A549 (cell line): ENCODE measurements around the gene SLC45A3. TPM values are rescaled to one million over a fixed set of nuclear protein-coding genes. Genes with fewer than 3 reads are reported as not detected.

Source experiments
- ATAC-seq, 2 experiments: fragments of 200-7000 bp in 1 of 2; fragments of >200 bp in 1 of 2; cut with Nextera tagmentation in 1 of 2; cut with Tn5 transposase in 1 of 2; 3 replicates each; pipeline versions ENCODE4 v1.8.0 to v1.9.1; 2018 to 2020; ENCODE audit warnings: mild to moderate bottlenecking in 1 of 2, moderate library complexity in 1 of 2
- CTCF ChIA-PET: fragments of 300-600 bp; sonication (Branson Sonifier 250); formaldehyde crosslinking; extraction: SDS; loops from one replicate; lab custom pipeline; 2021; ENCODE audit warnings: antibody characterized with exemption, inconsistent platforms; lab: Yijun Ruan, JAX
- POLR2A ChIA-PET: fragments of 350-600 bp; formaldehyde crosslinking; extraction: SDS; loops from one replicate; lab custom pipeline; 2021; ENCODE audit warnings: antibody characterized with exemption, inconsistent platforms; lab: Yijun Ruan, JAX
- DNase-seq, 2 experiments: peaks; one replicate each; pipeline versions ENCODE4 v3.0.0 to v3.0.0-alpha.2; 2011 to 2016; ENCODE audit warnings: low read depth in 1 of 2, low spot score in 1 of 2
- FAIRE-seq: peaks from 2 replicates; lab custom pipeline; 2011; peaks lifted over from hg19 to GRCh38; lab: Jason Lieb, UNC
- H3K27ac ChIP-seq, 2 experiments: fragments of >200 bp; sonication (Bioruptor Twin); formaldehyde crosslinking; 3 replicates each; pipeline ENCODE4 v1.5.1; 2016 to 2017
- H3K4me1 ChIP-seq: fragments of >200 bp; sonication (Bioruptor Twin); formaldehyde crosslinking; 3 replicates; pipeline ENCODE4 v1.6.1; 2016
- H3K4me2 ChIP-seq: fragments of >200 bp; sonication (Bioruptor Twin); formaldehyde crosslinking; 3 replicates; pipeline ENCODE4 v1.6.1; 2016
- H3K4me3 ChIP-seq: fragments of >200 bp; sonication (Bioruptor Twin); formaldehyde crosslinking; 3 replicates; pipeline ENCODE4 v1.5.1; 2016
- H3K9me3 ChIP-seq: fragments of >200 bp; sonication (Bioruptor Twin); formaldehyde crosslinking; 3 replicates; pipeline ENCODE4 v1.6.1; 2016
- ATOH8 ChIP-seq: fragments of 250-450 bp; sonication (Bioruptor Pico); IDR thresholded peaks from 2 replicates; pipeline ENCODE4 v1.5.0; 2020; ENCODE audit warnings: low read depth, mild to moderate bottlenecking, moderate library complexity
- BHLHE40 ChIP-seq: IDR thresholded peaks from 2 replicates; pipeline ENCODE4 v1.6.1; 2012; ENCODE audit warnings: low read depth, low read length, inconsistent platforms
- CHD2 ChIP-seq: fragments of 150-350 bp; IDR thresholded peaks from 2 replicates; pipeline ENCODE4 v1.6.1; 2014; ENCODE audit warnings: low read length; ENCODE audit not compliant: partially characterized antibody
- CHD4 ChIP-seq: fragments of 200-600 bp; sonication (generic); IDR thresholded peaks from 2 replicates; pipeline ENCODE4 v1.6.1; 2016; ENCODE audit warnings: antibody characterized with exemption, mild to moderate bottlenecking, borderline replicate concordance
- E2F6 ChIP-seq: IDR thresholded peaks from 2 replicates; pipeline ENCODE4 v1.6.1; 2012; ENCODE audit warnings: low read depth, borderline replicate concordance
- EHMT2 ChIP-seq: fragments of 200-600 bp; sonication (generic); IDR thresholded peaks from 2 replicates; pipeline ENCODE4 v1.6.1; 2016; ENCODE audit warnings: antibody characterized with exemption, low read depth, mild to moderate bottlenecking, moderate library complexity
- ELK1 ChIP-seq: fragments of 150-350 bp; IDR thresholded peaks from 2 replicates; pipeline ENCODE4 v1.6.1; 2014; ENCODE audit warnings: low read depth, mild to moderate bottlenecking, low read length
- EP300 ChIP-seq, 2 experiments: fragments of >200 bp; sonication (Bioruptor Twin); formaldehyde crosslinking; IDR thresholded peaks; 2 replicates in 1 of 2; 3 replicates in 1 of 2; pipeline ENCODE4 v1.6.1; 2016 to 2017
- ESRRA ChIP-seq: fragments of 150-350 bp; IDR thresholded peaks from 2 replicates; pipeline ENCODE4 v1.6.1; 2014; ENCODE audit warnings: mild to moderate bottlenecking, low read length, borderline replicate concordance
- FOSB ChIP-seq: fragments of 250-450 bp; sonication (Bioruptor Pico); IDR thresholded peaks from 2 replicates; pipeline ENCODE4 v1.5.0; 2020; ENCODE audit warnings: mild to moderate bottlenecking, moderate library complexity
- GATA3 ChIP-seq: IDR thresholded peaks from 2 replicates; pipeline ENCODE4 v1.6.1; 2012; ENCODE audit warnings: borderline replicate concordance
- HEYL ChIP-seq: fragments of 250-450 bp; sonication (Bioruptor Pico); IDR thresholded peaks from 2 replicates; pipeline ENCODE4 v1.8.0; 2021; ENCODE audit warnings: mild to moderate bottlenecking, moderate library complexity
- HOXA7 ChIP-seq: fragments of 250-450 bp; sonication (Bioruptor Pico); IDR thresholded peaks from 2 replicates; pipeline ENCODE4 v1.5.0; 2020; ENCODE audit warnings: mild to moderate bottlenecking, moderate library complexity
- HOXB5 ChIP-seq: fragments of 250-450 bp; sonication (Bioruptor Pico); IDR thresholded peaks from 2 replicates; pipeline ENCODE4 v1.5.0; 2020; ENCODE audit warnings: mild to moderate bottlenecking, moderate library complexity
- JUN ChIP-seq, 2 experiments: fragments of >200 bp; sonication (Bioruptor Twin); formaldehyde crosslinking; IDR thresholded peaks; 2 replicates in 1 of 2; 3 replicates in 1 of 2; pipeline ENCODE4 v1.6.1; 2016 to 2017
- MAFK ChIP-seq: fragments of 450-650 bp; IDR thresholded peaks from 2 replicates; pipeline ENCODE4 v1.6.1; 2014; ENCODE audit not compliant: partially characterized antibody
- MAX ChIP-seq: IDR thresholded peaks from 2 replicates; pipeline ENCODE4 v1.6.1; 2012
- MAZ ChIP-seq: fragments of 150-350 bp; IDR thresholded peaks from 2 replicates; pipeline ENCODE4 v1.6.1; 2014; ENCODE audit warnings: antibody characterized with exemption, low read depth, low read length, borderline replicate concordance
- MYC ChIP-seq: IDR thresholded peaks from 2 replicates; pipeline ENCODE4 v1.6.1; 2012; ENCODE audit warnings: mild to moderate bottlenecking, inconsistent platforms, low read length, improper control_type of control experiment, borderline replicate concordance
- NR3C1 ChIP-seq: fragments of >200 bp; sonication (Bioruptor Twin); formaldehyde crosslinking; IDR thresholded peaks from 3 replicates; pipeline ENCODE4 v1.6.1; 2017
- PBX3 ChIP-seq: IDR thresholded peaks from 2 replicates; pipeline ENCODE4 v1.6.1; 2012
- PHF8 ChIP-seq: fragments of 200-600 bp; sonication (generic); IDR thresholded peaks from 2 replicates; pipeline ENCODE4 v1.6.1; 2016; ENCODE audit warnings: low read depth, mild to moderate bottlenecking, antibody characterized with exemption, moderate library complexity, borderline replicate concordance
- SREBF2 ChIP-seq: fragments of 450-650 bp; IDR thresholded peaks from 2 replicates; pipeline ENCODE4 v1.6.1; 2014; ENCODE audit warnings: mild to moderate bottlenecking, moderate library complexity
- TP53 ChIP-seq: fragments of 250-450 bp; sonication (Bioruptor Pico); IDR thresholded peaks from 2 replicates; pipeline ENCODE4 v1.5.0; 2021; ENCODE audit warnings: mild to moderate bottlenecking, moderate library complexity
- USF2 ChIP-seq: fragments of 450-650 bp; IDR thresholded peaks from 2 replicates; pipeline ENCODE4 v1.6.1; 2014; ENCODE audit warnings: antibody characterized with exemption
- whole genome bisulfite sequencing: methylation state at CpG from one replicate; pipeline ENCODE4 v1.1.6; 2017; ENCODE audit errors: missing lambda C conversion rate; 5-methylcytosine and 5-hydroxymethylcytosine counted together
- polyA plus RNA-seq, 4 experiments: library from polyadenylated mRNA; depleted of rRNA in 3 of 4; stranded (reverse); fragments of >200 nt; fragmentation: RNase III in 1 of 4; extraction: RNeasy Plus Mini Kit Qiagen cat#74134 plus additional on column Dnase treatment in 1 of 4; gene quantifications; 2 replicates in 3 of 4; 3 replicates in 1 of 4; pipeline ENCODE4 v1.2.3, GENCODE V29; 2011 to 2017

Gene SLC45A3
- polyA plus RNA-seq, 2 of the 4 experiments (the other 2 are of a cell fraction) = 2.8 to 3.4 TPM

GRCh38 chr1:205656236-205656635 is 24.1 kb downstream of the SLC45A3 start:
- H3K27ac ChIP-seq = no peak overlapping the region
- TF ChIP-seq PHF8 = no peak
- TF ChIP-seq EP300 (IDR thresholded peaks at IDR 0.05) = no peak
- TF ChIP-seq PBX3 = no peak
- no peak for TF ChIP-seq E2F6
- no peak for TF ChIP-seq MAFK
- no peak for TF ChIP-seq FOSB (CRISPR knock-in tag)
- no peak for TF ChIP-seq ATOH8 (CRISPR knock-in tag)
- no peak for TF ChIP-seq USF2
- no peak for TF ChIP-seq TP53 (CRISPR knock-in tag)
- no peak for TF ChIP-seq JUN (IDR thresholded peaks at IDR 0.05)
- no peak for TF ChIP-seq SREBF2
- TF ChIP-seq HOXA7 = no peak
- no peak for TF ChIP-seq ELK1
- no peak for TF ChIP-seq HOXB5
- TF ChIP-seq HEYL (CRISPR knock-in tag) = no peak
- no peak for TF ChIP-seq CHD4
- TF ChIP-seq NR3C1 = no peak
- no peak for TF ChIP-seq EHMT2
- no peak for TF ChIP-seq GATA3
- H3K4me3 ChIP-seq = no peak overlapping the region
- ATAC-seq = no peak
- no peak overlapping the region for H3K4me2 ChIP-seq
- WGBS = 72% methylated on average over 2 of the region's 2 CpGs
- H3K9me3 ChIP-seq = no peaks in the 10 kb centered on the region
- ChIA-PET POLR2A (interaction anchor here (3.0 kb wide), 1 partner anchor 24 kb away, joined by 10 read pairs; the partner anchor contains the start of gene ELK4), CTCF (interaction anchor here (0.8 to 14.4 kb wide), 16 partner anchors 13 to 331 kb away, joined by 3 to 423 read pairs (median 46); partner anchors contain the start of genes ELK4 and SLC45A3)
- no peak for DNase-seq
- no peaks in the 10 kb centered on the region for H3K4me1 ChIP-seq
- no peak for FAIRE-seq

- no peaks in the 10 kb centered on the region for H3K4me1 ChIP-seq
- no peak for ATAC-seq
- H3K4me2 ChIP-seq = no peak overlapping the region
- no peak overlapping the region for H3K4me3 ChIP-seq
- TF ChIP-seq ESRRA (no peak), BHLHE40 (no peak), FOSB (CRISPR knock-in tag) (no peak), MYC (no peak), CHD2 (no peak), NR3C1 (no peak), MAZ (no peak), MAX (no peak)
- TF ChIP-seq, all 56 proteins: peak for 0
- Histone ChIP-seq H3K9me3 (no peaks in the 10 kb centered on the region), H3K27ac (no peak overlapping the region)
- no peak for DNase-seq
- 77% methylated on average over 11 of the region's 11 CpGs for WGBS
- POLR2A ChIA-PET = no interaction called here
- CTCF ChIA-PET = interaction anchor here (1.0 to 14.4 kb wide), 3 partner anchors 59 to 123 kb away, joined by 4 to 423 read pairs (median 230); no protein-coding TSS in a partner anchor
- no peak for FAIRE-seq
Measured at GRCh38 chr1:205652984-205653383, 27.3 kb downstream of the SLC45A3 start.
